Measurements from ENCODE around the gene EHD4.

The EHD4 gene

DNA sequence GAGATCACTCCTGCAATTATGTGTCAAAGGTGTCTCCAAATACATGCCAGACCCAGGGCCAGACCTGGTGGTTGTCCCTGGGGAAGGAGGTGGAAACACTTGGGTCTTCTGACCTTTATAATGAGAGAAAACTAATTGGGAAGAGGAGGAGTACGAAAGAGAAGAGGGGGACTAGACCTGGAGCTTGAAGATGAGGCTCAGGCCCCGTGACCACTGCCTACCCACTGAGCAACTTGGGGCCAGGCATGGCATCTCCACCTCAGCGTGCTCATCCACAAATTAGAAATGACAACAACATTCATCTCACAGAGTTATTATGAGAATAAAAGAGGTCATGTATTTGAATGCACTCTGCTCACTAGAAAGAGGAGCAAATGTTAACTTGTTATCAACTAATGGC, 59.1 kb downstream of the EHD4 start:
- peaks cover 37% of the 10 kb centered on the region in 2 donors for H3K36me3 ChIP-seq (ENCODE audit: control insufficient read depth in 2 of 2, insufficient read depth in 2 of 2, low read length in 2 of 2)
- H3K9me3 ChIP-seq (ENCODE audit: control insufficient read depth in 2 of 2, low read length in 2 of 2), result no peaks in the 10 kb centered on the region
- H3K27ac ChIP-seq (ENCODE audit: low read depth in 2 of 2, low read length in 2 of 2), result no peak overlapping the region
- H3K27me3 ChIP-seq (ENCODE audit: control insufficient read depth in 2 of 2, insufficient read depth in 2 of 2, low read length in 2 of 2), result no peaks in the 10 kb centered on the region
- H3K4me3 ChIP-seq (ENCODE audit: low read length in 2 of 2), result no peak overlapping the region
- H3K9ac ChIP-seq (ENCODE audit: low read depth in 1 of 2, low read length in 2 of 2), result no peak overlapping the region
- H3K4me1 ChIP-seq (ENCODE audit: control insufficient read depth in 2 of 2, insufficient read depth in 2 of 2, low read length in 2 of 2), result peaks cover 9 to 12% of the 10 kb centered on the region in 2 donors

DNA sequence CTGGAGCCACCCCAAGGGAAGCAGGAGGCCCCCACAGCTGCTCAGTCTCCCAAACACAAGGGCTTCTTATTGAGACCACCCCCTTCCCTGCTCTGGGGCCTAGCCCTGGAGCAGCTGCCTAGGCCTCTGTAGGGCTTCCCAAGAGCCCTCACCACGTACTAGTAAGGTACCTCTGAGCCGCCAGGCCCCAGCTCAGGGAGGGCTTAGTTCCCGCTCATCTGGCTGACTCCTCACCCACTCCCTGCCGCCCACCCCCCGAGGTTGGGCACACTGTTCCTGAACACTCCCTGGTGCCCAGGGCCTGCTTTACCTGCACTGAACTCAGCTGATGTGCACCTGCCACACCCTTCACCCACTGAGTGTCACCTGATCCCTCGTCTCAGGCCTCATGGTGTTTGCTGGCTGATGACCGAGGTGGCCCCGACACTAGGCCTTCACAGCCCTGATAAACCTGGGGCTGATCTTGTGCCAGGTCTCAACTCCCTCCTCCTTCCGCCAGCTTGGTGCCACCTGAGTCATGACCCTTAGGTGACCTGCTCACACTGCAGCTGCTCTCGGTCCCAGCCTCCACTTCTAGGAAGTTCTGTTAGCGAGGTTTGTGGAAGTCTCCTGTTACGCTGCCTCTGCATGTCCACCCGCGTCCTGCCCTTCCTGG, 60.5 kb downstream of the EHD4 start:
- Histone ChIP-seq H3K27ac (ENCODE audit: low read depth in 2 of 2, low read length in 2 of 2) (no peak overlapping the region), H3K27me3 (ENCODE audit: control insufficient read depth in 2 of 2, insufficient read depth in 2 of 2, low read length in 2 of 2) (no peaks in the 10 kb centered on the region), H3K36me3 (ENCODE audit: control insufficient read depth in 2 of 2, insufficient read depth in 2 of 2, low read length in 2 of 2) (peaks cover 34 to 48% of the 10 kb centered on the region in 2 donors), H3K9ac (ENCODE audit: low read depth in 1 of 2, low read length in 2 of 2) (no peak overlapping the region), H3K4me3 (ENCODE audit: low read length in 2 of 2) (no peak overlapping the region), H3K4me1 (ENCODE audit: control insufficient read depth in 2 of 2, insufficient read depth in 2 of 2, low read length in 2 of 2) (peaks cover 3 to 4% of the 10 kb centered on the region in 2 donors), H3K9me3 (ENCODE audit: control insufficient read depth in 2 of 2, low read length in 2 of 2) (no peaks in the 10 kb centered on the region)

DNA sequence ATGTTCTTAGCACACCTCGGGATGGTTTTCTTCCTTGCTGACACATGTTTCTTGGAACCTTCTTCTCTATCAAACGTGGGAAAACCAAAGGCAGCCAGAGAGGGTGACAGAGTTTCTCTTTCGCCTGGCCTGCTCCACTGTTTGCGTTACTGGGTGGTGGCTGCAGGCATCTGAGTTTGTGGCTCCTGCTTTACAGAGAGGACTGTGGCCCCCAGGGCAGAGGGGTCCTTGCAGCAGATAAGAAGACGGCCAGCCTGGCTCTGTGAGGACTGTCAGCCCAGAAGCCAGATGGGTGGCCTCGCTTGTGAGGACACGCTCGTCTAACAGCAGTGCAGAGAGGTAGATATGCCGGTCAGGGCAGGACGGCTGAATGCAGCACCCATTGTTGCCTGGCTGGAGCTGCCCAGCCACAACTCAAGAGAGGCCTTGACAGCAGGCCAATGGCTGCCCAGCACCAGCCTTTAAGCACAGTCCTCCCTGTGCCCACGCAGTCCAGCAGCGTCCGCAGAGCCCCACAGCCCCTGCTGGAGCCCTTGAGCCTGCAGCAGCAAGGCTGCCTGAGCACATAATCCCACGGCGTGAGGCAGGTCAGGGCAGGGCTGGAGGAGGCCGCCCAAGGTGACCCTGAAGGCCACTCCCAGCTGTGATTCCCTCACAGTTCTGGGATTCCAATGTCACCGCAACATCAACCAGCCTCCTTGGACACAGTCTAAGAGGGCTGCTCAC, 63.5 kb downstream of the EHD4 start:
- no peaks in the 10 kb centered on the region for H3K9me3 ChIP-seq (ENCODE audit: control insufficient read depth in 2 of 2, low read length in 2 of 2)
- no peak overlapping the region for H3K9ac ChIP-seq (ENCODE audit: low read depth in 1 of 2, low read length in 2 of 2)

DNA sequence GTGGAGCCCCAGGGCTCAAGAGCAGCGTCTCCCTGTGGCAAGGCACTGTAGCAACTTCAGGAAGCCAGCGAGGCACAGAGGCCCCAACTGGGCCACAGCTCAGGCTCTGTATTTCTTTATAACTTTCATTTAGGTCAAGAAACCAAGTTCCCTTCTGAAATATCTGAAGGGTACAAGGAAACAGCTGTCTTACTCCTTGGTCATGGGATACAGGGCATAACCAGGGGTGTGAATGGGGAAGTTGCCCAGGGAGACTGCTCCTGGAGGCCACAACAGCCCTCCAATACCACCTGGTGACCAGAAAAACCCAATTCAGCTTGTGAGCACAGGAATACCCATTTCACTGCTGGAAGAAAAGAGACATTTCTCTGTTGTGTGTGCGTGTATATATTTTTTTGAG, 65.2 kb downstream of the EHD4 start:
- Histone ChIP-seq H3K27me3 (ENCODE audit: control insufficient read depth in 2 of 2, insufficient read depth in 2 of 2, low read length in 2 of 2) (no peaks in the 10 kb centered on the region), H3K9me3 (ENCODE audit: control insufficient read depth in 2 of 2, low read length in 2 of 2) (no peaks in the 10 kb centered on the region), H3K4me1 (ENCODE audit: control insufficient read depth in 2 of 2, insufficient read depth in 2 of 2, low read length in 2 of 2) (peaks cover 3 to 4% of the 10 kb centered on the region in 2 donors), H3K9ac (ENCODE audit: low read depth in 1 of 2, low read length in 2 of 2) (no peak overlapping the region), H3K4me3 (ENCODE audit: low read length in 2 of 2) (no peak overlapping the region), H3K27ac (ENCODE audit: low read depth in 2 of 2, low read length in 2 of 2) (no peak overlapping the region), H3K36me3 (ENCODE audit: control insufficient read depth in 2 of 2, insufficient read depth in 2 of 2, low read length in 2 of 2) (peaks cover 33 to 46% of the 10 kb centered on the region in 2 donors)

More for the DNA sequence above, 63.5 kb downstream of the EHD4 start:
- Histone ChIP-seq H3K27me3 (ENCODE audit: control insufficient read depth in 2 of 2, insufficient read depth in 2 of 2, low read length in 2 of 2) (no peaks in the 10 kb centered on the region), H3K4me3 (ENCODE audit: low read length in 2 of 2) (no peak overlapping the region), H3K36me3 (ENCODE audit: control insufficient read depth in 2 of 2, insufficient read depth in 2 of 2, low read length in 2 of 2) (peaks cover 38 to 51% of the 10 kb centered on the region in 2 donors), H3K27ac (ENCODE audit: low read depth in 2 of 2, low read length in 2 of 2) (peak overlapping the region in 1 of 2 donors; percentile 17), H3K4me1 (ENCODE audit: control insufficient read depth in 2 of 2, insufficient read depth in 2 of 2, low read length in 2 of 2) (peaks cover 3 to 4% of the 10 kb centered on the region in 2 donors)

DNA sequence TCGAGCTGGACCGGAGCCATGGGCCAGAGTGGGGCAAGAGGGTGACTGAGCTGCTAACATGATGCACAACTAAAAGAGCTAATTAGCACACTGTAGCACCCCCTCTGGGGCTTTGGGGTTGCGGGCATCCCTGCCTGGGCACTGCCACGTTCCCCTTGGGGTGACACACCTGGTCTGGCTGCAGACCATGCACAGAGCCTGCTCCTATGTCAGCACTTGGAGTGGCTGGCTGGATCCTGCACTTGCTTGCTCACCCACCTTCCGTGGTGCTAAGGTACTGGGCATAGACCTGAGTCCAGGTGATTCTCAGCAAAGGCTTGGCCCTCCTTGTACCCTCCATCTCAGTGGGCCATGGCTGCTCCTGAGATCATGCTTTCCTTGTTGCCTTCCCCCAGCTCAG, 65.7 kb downstream of the EHD4 start:
- Histone ChIP-seq H3K27ac (ENCODE audit: low read depth in 2 of 2, low read length in 2 of 2) (no peak overlapping the region), H3K4me3 (ENCODE audit: low read length in 2 of 2) (no peak overlapping the region), H3K4me1 (ENCODE audit: control insufficient read depth in 2 of 2, insufficient read depth in 2 of 2, low read length in 2 of 2) (peaks cover 3 to 4% of the 10 kb centered on the region in 2 donors), H3K36me3 (ENCODE audit: control insufficient read depth in 2 of 2, insufficient read depth in 2 of 2, low read length in 2 of 2) (peaks cover 33 to 42% of the 10 kb centered on the region in 2 donors), H3K27me3 (ENCODE audit: control insufficient read depth in 2 of 2, insufficient read depth in 2 of 2, low read length in 2 of 2) (no peaks in the 10 kb centered on the region), H3K9me3 (ENCODE audit: control insufficient read depth in 2 of 2, low read length in 2 of 2) (no peaks in the 10 kb centered on the region), H3K9ac (ENCODE audit: low read depth in 1 of 2, low read length in 2 of 2) (no peak overlapping the region)

DNA sequence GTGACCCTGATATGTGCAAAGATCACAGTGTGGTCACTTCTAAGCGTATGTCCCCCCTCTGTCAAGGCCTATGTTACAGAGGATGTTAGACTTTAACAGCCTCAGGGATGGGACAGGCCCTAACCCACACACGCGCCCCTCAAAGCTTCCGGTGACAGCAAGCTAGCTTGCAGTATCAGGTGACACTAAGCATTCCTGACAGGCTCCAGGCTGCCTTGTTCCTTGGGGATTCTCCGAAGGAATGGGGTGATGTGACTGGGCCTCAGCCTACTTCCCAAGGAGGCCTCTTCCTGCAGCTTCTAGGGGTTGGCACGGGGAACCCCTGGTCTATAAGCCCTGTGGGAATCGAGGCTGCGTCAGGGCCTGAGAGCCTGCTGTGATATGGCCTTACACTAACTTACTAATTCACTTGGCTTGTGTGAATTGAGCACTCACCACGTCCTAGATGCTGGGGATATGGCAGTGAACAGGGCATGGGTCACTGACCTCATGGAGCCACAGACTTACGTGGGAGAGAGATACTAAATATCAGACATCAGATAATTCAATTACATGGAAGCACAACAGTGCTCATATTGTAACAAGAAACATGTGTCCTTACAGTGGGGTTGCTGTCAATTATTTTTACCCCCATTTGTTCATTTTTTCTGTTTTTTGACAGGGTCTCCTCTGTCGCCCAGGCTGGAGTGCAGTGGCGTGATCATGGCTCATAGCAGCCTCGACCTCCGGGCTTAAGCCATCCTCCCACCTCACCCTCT, 67.1 kb downstream of the EHD4 start:
- Histone ChIP-seq H3K27me3 (ENCODE audit: control insufficient read depth in 2 of 2, insufficient read depth in 2 of 2, low read length in 2 of 2) (no peaks in the 10 kb centered on the region), H3K36me3 (ENCODE audit: control insufficient read depth in 2 of 2, insufficient read depth in 2 of 2, low read length in 2 of 2) (peaks cover 40 to 53% of the 10 kb centered on the region in 2 donors), H3K4me3 (ENCODE audit: low read length in 2 of 2) (no peak overlapping the region), H3K9me3 (ENCODE audit: control insufficient read depth in 2 of 2, low read length in 2 of 2) (no peaks in the 10 kb centered on the region), H3K9ac (ENCODE audit: low read depth in 1 of 2, low read length in 2 of 2) (no peak overlapping the region), H3K4me1 (ENCODE audit: control insufficient read depth in 2 of 2, insufficient read depth in 2 of 2, low read length in 2 of 2) (peaks cover 3 to 4% of the 10 kb centered on the region in 2 donors), H3K27ac (ENCODE audit: low read depth in 2 of 2, low read length in 2 of 2) (no peak overlapping the region)

DNA sequence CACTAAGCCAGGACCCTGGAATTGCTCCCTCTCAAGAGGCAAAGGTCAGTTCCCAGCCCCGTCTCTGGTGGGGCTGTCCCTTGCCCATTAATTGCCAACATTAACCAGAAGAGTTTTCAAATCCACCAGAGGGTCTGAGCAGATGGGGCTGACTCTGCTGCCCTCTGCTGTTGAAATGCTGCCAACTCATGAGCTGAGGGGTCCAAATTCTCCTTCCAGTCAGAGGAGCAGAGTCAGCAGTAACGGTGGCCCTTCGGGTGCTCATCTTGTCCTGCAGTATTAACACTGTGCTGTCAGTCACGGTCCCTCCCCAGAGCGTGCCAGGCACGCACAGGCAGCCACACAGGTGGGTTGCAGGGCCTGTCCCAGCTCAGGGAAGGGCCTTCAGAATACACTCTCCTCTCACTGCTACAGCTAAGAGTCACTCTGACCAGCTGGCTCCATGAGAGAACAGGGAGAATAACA, 67.8 kb downstream of the EHD4 start:
- H3K36me3 ChIP-seq (ENCODE audit: control insufficient read depth in 2 of 2, insufficient read depth in 2 of 2, low read length in 2 of 2), result peaks cover 43 to 48% of the 10 kb centered on the region in 2 donors

DNA sequence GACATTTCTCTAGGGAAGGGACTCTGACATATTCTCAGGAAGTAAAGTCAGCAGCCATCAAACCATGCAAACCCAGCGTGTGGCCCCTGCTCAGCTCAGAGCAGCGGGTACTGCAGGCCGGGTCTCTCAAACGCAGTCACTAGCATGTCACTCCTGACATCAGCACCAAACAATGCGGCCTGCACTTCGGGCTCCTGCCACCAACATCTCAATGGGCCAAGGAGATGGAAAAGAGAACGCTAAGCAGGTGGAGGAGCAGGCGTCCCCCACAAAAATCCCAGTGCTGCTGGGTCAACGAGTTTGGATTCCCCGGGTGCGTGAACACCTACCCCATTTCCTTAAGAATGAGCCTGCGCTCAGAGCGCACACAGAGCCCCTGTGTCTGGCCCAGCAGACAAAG, 68.6 kb downstream of the EHD4 start:
- Histone ChIP-seq H3K9me3 (ENCODE audit: control insufficient read depth in 2 of 2, low read length in 2 of 2) (no peaks in the 10 kb centered on the region), H3K36me3 (ENCODE audit: control insufficient read depth in 2 of 2, insufficient read depth in 2 of 2, low read length in 2 of 2) (peaks cover 36 to 47% of the 10 kb centered on the region in 2 donors), H3K27ac (ENCODE audit: low read depth in 2 of 2, low read length in 2 of 2) (no peak overlapping the region)

More for the DNA sequence above, 67.8 kb downstream of the EHD4 start:
- H3K27me3 ChIP-seq (ENCODE audit: control insufficient read depth in 2 of 2, insufficient read depth in 2 of 2, low read length in 2 of 2), result no peaks in the 10 kb centered on the region
- peaks cover 3 to 4% of the 10 kb centered on the region in 2 donors for H3K4me1 ChIP-seq (ENCODE audit: control insufficient read depth in 2 of 2, insufficient read depth in 2 of 2, low read length in 2 of 2)
- H3K4me3 ChIP-seq (ENCODE audit: low read length in 2 of 2), result no peak overlapping the region
- no peaks in the 10 kb centered on the region for H3K9me3 ChIP-seq (ENCODE audit: control insufficient read depth in 2 of 2, low read length in 2 of 2)
- no peak overlapping the region for H3K9ac ChIP-seq (ENCODE audit: low read depth in 1 of 2, low read length in 2 of 2)
- no peak overlapping the region for H3K27ac ChIP-seq (ENCODE audit: low read depth in 2 of 2, low read length in 2 of 2)

DNA sequence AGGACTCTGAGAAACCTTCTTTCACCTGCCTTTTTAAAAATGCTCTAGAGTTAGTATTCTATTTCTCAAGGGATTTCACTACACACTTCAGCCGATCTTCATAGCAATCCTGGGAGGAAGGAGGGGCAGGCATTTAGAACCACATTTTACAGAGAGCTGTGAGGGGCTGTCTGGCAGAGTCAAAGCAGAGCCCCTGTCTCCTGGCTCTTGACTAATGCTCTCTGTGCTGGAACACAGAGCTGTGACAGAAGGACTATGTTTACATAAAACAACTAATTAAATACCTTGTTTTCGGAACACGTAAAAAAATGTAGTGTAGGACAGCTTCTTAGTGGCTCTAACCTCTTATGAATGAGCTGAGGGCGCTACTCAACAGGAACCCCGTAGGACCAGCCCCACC, 70.9 kb downstream of the EHD4 start:
- Histone ChIP-seq H3K36me3 (ENCODE audit: control insufficient read depth in 2 of 2, insufficient read depth in 2 of 2, low read length in 2 of 2) (peaks cover 24 to 35% of the 10 kb centered on the region in 2 donors), H3K9me3 (ENCODE audit: control insufficient read depth in 2 of 2, low read length in 2 of 2) (no peaks in the 10 kb centered on the region), H3K27me3 (ENCODE audit: control insufficient read depth in 2 of 2, insufficient read depth in 2 of 2, low read length in 2 of 2) (no peaks in the 10 kb centered on the region), H3K27ac (ENCODE audit: low read depth in 2 of 2, low read length in 2 of 2) (no peak overlapping the region), H3K4me1 (ENCODE audit: control insufficient read depth in 2 of 2, insufficient read depth in 2 of 2, low read length in 2 of 2) (no peaks in the 10 kb centered on the region), H3K4me3 (ENCODE audit: low read length in 2 of 2) (no peak overlapping the region), H3K9ac (ENCODE audit: low read depth in 1 of 2, low read length in 2 of 2) (no peak overlapping the region)

More for the DNA sequence above, 68.6 kb downstream of the EHD4 start:
- Histone ChIP-seq H3K4me3 (ENCODE audit: low read length in 2 of 2) (no peak overlapping the region), H3K27me3 (ENCODE audit: control insufficient read depth in 2 of 2, insufficient read depth in 2 of 2, low read length in 2 of 2) (no peaks in the 10 kb centered on the region), H3K9ac (ENCODE audit: low read depth in 1 of 2, low read length in 2 of 2) (no peak overlapping the region), H3K4me1 (ENCODE audit: control insufficient read depth in 2 of 2, insufficient read depth in 2 of 2, low read length in 2 of 2) (peaks cover 0 to under 1% of the 10 kb centered on the region in 2 donors)

Measured in mucosa of rectum (tissue), 2 donors.